ENCODE data around the gene KRTAP5-6.
A peak's percentile ranks its signal among the peaks of the same experiment; 100 is the strongest.
"Not testable (repeated sequence)": the region's sequence is repeated elsewhere in the genome, so short reads cannot be mapped to it uniquely, and the experiment has no call there.

The KRTAP5-6 gene

DNA sequence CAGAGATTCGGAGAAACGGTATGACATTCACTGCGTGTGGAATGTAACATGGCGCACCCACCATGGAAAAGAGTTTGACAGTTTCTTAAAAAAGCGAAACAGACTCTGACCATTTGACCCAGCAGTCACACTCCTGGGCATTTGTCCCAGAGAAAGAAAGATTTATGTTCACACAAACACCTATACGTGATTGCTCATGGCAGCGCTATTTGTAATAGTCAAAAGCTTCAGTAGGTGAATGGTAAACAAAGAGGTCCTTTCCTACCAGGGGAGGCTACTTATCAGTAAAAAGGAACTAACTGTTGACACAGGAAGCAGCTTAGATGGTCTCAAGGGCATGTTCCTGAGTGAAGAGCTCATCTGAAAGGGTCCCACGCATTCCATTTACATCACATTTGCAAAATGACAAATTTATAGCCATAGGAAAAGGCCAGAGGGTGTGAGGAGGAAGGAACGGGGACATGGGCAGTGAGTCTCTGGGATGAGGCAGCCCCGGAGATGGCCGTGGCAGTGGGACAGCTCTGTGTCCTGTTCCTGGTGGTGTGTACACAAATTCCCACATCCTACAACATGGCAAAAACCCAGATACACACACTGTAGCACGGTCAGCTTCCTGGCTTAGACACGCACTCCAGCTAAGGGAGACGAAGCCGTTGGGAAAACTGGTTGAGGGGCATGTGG, 14.6 kb upstream of the KRTAP5-6 start:
- Mint-ChIP-seq H3K4me1 (no peaks in the 10 kb centered on the region), H3K27ac (ENCODE audit: low read depth) (no peak overlapping the region), H3K9me3 (no peaks in the 10 kb centered on the region), H3K4me3 (no peak overlapping the region), H3K36me3 (ENCODE audit: insufficient read depth) (no peaks in the 10 kb centered on the region), H3K27me3 (peaks cover 30% of the 10 kb centered on the region)
- no peak for DNase-seq (ENCODE audit: low spot score in 2 of 2)
- ATAC-seq (replicated peaks; ENCODE audit: extremely low read depth, poor library complexity, severe bottlenecking): no peak

DNA sequence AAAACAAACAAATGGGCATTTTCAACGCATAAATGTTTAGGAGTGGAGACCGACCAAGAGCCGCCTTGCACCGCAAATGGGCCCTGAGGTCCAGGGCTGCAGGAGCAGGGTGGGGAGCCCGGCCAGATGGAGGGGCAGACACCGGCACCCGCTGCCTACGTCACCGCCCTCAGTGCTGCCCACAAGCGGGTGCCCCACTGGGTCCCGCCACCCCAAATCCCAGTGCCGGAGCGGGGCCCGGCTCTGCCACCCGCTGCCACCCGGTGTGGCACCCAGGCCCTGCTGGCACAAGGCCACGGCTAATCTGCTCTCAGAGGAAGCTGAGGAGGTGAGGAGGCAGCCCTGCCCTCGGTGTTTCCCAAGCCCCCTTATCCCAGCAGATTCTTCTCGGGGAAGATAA, 13.8 kb upstream of the KRTAP5-6 start:
- not testable (repeated sequence) for H3K36me3 Mint-ChIP-seq (ENCODE audit: insufficient read depth); DNase-seq (ENCODE audit: low spot score in 2 of 2); H3K27ac Mint-ChIP-seq (ENCODE audit: low read depth); H3K4me1 Mint-ChIP-seq; H3K9me3 Mint-ChIP-seq; H3K4me3 Mint-ChIP-seq; ATAC-seq (replicated peaks; ENCODE audit: extremely low read depth, poor library complexity, severe bottlenecking)
- peaks cover 30% of the 10 kb centered on the region for H3K27me3 Mint-ChIP-seq

DNA sequence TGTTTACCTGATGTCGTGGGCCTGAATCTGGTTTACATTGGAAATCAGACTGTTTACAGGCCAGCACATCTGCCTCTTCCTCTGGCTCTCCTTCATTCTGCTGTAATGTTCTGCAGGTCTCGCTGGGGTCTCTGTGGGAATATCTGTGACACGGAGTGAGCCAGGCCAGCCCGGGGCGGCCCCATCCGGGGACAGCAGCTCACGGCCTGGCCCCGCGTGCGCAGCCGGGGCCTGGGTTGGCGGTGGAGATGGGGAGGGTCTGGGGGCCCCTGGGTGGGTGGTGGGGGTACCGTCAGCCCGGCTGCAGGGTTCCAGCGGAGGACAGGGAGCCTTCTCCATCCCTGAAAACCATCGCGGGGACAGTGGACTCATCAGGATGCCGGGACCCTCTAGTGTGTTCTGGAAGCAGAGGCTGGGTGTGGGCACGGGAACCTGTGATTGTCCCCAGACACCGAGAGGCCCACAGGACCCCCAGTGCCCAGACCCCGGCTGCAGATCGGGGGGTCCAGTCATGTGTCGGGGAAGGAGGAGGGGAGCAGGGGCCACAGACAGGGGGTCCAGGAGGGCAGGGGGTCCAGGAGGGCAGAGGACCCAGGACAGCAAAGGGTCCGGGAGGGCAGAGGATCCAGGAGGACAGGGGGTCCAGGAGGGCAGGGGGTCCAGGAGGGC, 13.0 kb upstream of the KRTAP5-6 start:
- not testable (repeated sequence) for H3K27ac Mint-ChIP-seq (ENCODE audit: low read depth); H3K36me3 Mint-ChIP-seq (ENCODE audit: insufficient read depth); H3K4me3 Mint-ChIP-seq; H3K9me3 Mint-ChIP-seq; ATAC-seq (replicated peaks; ENCODE audit: extremely low read depth, poor library complexity, severe bottlenecking); DNase-seq (ENCODE audit: low spot score in 2 of 2); H3K4me1 Mint-ChIP-seq
- peaks cover 32% of the 10 kb centered on the region for H3K27me3 Mint-ChIP-seq

DNA sequence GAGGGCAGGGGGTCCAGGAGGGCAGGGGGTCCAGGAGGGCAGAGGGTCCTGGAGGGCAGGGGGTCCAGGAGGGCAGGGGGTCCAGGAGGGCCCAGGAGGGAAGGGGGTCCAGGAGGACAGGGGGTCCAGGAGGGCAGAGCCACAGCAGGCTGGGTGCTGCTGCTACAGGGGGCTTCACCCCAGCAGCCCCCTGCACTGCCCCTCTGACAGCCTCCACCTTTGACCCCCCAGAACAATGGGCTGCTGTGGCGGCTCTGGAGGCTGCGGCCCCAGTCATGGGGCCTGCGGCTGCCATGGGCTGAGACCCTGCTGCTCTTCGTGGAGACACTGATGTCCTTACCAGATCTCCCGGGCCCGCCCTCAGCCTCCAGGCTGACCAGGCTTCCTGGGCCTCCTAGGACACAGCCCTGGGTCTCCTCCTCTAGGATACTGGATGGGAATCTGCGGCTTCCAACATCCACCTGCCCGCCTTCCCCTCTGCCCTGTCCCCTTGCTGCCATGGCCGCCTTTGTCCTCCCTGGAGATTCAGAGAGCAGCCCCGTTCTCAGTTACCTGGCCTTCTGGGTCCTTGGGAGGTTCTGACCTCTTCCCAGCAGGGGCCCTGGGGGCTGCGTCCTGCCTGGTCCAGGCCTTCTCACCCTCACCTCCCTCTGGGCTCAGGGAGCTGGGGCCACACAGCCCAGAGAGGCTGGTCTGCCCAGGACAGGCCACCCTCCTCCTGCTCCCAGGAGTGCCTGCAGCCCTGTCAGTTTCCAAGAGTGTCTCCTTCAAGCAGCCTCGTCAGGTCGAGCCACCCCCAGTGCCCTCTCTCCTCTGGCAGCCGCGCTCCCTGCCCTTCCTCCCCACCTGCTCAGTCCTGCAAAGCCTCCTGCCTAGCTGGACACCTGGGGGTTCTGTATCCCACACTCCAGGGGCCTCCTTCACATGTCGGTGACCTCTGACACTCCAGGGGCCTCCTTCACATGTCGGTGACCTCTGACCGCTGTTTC, 11.8 kb upstream of the KRTAP5-6 start:
- not testable (repeated sequence) for DNase-seq (ENCODE audit: low spot score in 2 of 2); ATAC-seq (replicated peaks; ENCODE audit: extremely low read depth, poor library complexity, severe bottlenecking); H3K27ac Mint-ChIP-seq (ENCODE audit: low read depth); H3K9me3 Mint-ChIP-seq; H3K4me3 Mint-ChIP-seq; H3K36me3 Mint-ChIP-seq (ENCODE audit: insufficient read depth); H3K4me1 Mint-ChIP-seq
- peaks cover 43% of the 10 kb centered on the region for H3K27me3 Mint-ChIP-seq

GRCh38 chr11:1686220-1686619, 10.8 kb upstream of the KRTAP5-6 start:
- H3K4me3 Mint-ChIP-seq; ATAC-seq (replicated peaks; ENCODE audit: extremely low read depth, poor library complexity, severe bottlenecking); H3K9me3 Mint-ChIP-seq; H3K36me3 Mint-ChIP-seq (ENCODE audit: insufficient read depth); H3K4me1 Mint-ChIP-seq; DNase-seq (ENCODE audit: low spot score in 2 of 2); H3K27ac Mint-ChIP-seq (ENCODE audit: low read depth): not testable (repeated sequence)
- peaks cover 54% of the 10 kb centered on the region for H3K27me3 Mint-ChIP-seq

GRCh38 chr11:1688336-1688947, 8.6 kb upstream of the KRTAP5-6 start:
- H3K27me3 Mint-ChIP-seq: peaks cover 57% of the 10 kb centered on the region
- peak; percentile 22 for ATAC-seq (replicated peaks; ENCODE audit: extremely low read depth, poor library complexity, severe bottlenecking)
- H3K9me3 Mint-ChIP-seq; DNase-seq (ENCODE audit: low spot score in 2 of 2); H3K27ac Mint-ChIP-seq (ENCODE audit: low read depth); H3K36me3 Mint-ChIP-seq (ENCODE audit: insufficient read depth); H3K4me3 Mint-ChIP-seq; H3K4me1 Mint-ChIP-seq: not testable (repeated sequence)

- not testable (repeated sequence) for H3K36me3 Mint-ChIP-seq (ENCODE audit: insufficient read depth); ATAC-seq (replicated peaks; ENCODE audit: extremely low read depth, poor library complexity, severe bottlenecking); H3K4me3 Mint-ChIP-seq; DNase-seq (ENCODE audit: low spot score in 2 of 2); H3K9me3 Mint-ChIP-seq
- Mint-ChIP-seq H3K27me3 (peaks cover 57% of the 10 kb centered on the region), H3K27ac (ENCODE audit: low read depth) (peak overlapping the region; percentile 38), H3K4me1 (peaks cover 10% of the 10 kb centered on the region)
These were observed 7.5 kb upstream of the KRTAP5-6 start for GRCh38 chr11:1689250-1690166.

DNA sequence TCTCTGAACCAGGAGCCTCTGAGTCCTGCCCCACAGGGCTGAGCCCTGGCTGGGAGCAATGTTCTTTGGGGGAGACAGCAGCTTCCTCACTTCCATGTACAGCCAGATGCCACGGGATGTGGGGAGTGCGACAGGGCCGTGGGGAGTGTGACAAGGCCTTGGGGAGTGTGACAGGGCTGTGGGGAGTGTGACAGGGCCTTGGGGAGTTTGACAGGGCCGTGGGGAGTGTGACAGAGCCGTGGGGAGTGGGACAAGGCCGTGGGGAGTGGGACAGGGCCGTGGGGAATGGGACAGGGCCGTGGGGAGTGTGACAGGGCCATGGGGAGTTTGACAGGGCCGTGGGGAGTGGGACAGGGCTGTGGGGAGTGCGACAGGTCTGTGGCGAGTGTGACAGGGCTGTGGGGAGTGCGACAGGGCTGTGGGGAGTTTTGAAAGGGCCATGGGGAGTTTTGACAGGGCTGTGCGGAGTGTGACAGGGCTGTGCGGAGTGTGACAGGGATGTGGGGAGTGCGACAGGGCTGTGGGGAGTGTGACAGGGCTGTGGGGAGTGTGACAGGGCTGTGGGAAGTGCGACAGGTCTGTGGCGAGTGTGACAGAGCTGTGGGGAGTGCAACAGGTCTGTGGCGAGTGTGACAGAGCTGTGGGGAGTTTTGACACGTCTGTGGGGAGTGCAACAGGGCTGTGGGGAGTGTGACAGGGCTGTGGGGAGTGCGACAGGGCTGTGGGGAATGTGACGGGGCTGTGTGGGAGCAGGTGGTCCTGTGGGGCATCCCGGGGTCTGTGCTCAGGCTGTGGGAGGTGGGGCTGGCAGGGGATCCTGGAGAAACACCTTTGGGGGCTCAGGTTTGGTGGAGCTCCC, 6.6 kb upstream of the KRTAP5-6 start:
- Mint-ChIP-seq H3K27me3 (peaks cover 59% of the 10 kb centered on the region), H3K27ac (ENCODE audit: low read depth) (peak overlapping the region; percentile 38), H3K4me1 (peaks cover 10% of the 10 kb centered on the region), H3K9me3 (no peaks in the 10 kb centered on the region), H3K36me3 (ENCODE audit: insufficient read depth) (peaks cover 4% of the 10 kb centered on the region), H3K4me3 (no peak overlapping the region)
- DNase-seq (ENCODE audit: low spot score in 2 of 2) (no peak), ATAC-seq (replicated peaks; ENCODE audit: extremely low read depth, poor library complexity, severe bottlenecking) (no peak)

DNA sequence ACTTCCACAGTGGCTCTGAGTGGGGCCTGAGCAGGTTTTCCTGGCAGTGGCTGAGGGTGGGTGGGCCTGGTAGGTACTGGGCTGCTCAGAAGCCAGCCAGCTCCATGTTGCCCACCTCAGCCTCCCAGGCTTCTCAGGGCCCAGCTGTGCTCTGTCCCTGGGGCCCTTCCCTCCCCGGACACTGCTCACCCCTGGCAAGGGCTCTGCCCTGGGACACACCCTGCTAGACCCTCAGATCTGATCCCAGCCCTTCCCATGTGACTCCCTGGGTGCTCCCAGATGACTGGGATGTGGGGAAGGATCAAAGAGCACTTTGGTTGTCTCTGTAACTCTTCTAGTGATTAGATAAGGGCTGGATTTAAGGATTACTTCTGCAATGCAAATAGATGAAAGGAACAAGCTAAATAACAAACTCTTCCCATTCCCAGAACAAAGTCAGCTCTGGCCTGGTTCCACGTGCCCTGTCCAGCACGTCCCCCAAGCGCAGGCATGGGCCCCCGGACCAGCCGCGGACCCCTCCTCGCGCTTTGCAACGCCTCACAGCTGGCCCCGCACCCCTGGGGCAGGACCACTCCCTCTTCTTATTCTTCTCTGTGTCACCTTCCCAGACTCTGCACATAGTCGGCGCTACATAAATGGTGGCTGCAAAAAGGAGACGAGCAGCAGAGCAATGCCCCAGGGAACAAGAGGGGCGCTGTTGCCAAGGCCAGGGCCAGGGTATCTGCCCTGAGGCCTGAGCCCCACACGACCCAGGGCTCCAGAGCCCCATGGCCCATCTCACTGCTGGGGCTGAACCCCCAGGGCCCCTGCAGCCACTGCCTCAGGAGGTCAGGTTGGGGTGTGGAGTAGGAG, 5.7 kb upstream of the KRTAP5-6 start:
- no peak overlapping the region for H3K4me3 Mint-ChIP-seq
- H3K9me3 Mint-ChIP-seq: no peaks in the 10 kb centered on the region
- DNase-seq (ENCODE audit: low spot score in 2 of 2) (no peak), ATAC-seq (replicated peaks; ENCODE audit: extremely low read depth, poor library complexity, severe bottlenecking) (no peak)
- H3K27ac Mint-ChIP-seq (ENCODE audit: low read depth): no peak overlapping the region
- H3K27me3 Mint-ChIP-seq: peaks cover 63% of the 10 kb centered on the region
- H3K36me3 Mint-ChIP-seq (ENCODE audit: insufficient read depth): peaks cover 4% of the 10 kb centered on the region
- H3K4me1 Mint-ChIP-seq: peaks cover 10% of the 10 kb centered on the region

GRCh38 chr11:1691878-1692707, 4.9 kb upstream of the KRTAP5-6 start:
- H3K4me3 Mint-ChIP-seq: no peak overlapping the region
- peaks cover 63% of the 10 kb centered on the region for H3K27me3 Mint-ChIP-seq
- no peaks in the 10 kb centered on the region for H3K9me3 Mint-ChIP-seq
- peaks cover 4% of the 10 kb centered on the region for H3K36me3 Mint-ChIP-seq (ENCODE audit: insufficient read depth)
- peaks cover 10% of the 10 kb centered on the region for H3K4me1 Mint-ChIP-seq
- H3K27ac Mint-ChIP-seq (ENCODE audit: low read depth): no peak overlapping the region
- ATAC-seq (replicated peaks; ENCODE audit: extremely low read depth, poor library complexity, severe bottlenecking) (no peak), DNase-seq (ENCODE audit: low spot score in 2 of 2) (no peak)

All from central memory CD8-positive, alpha-beta T cell (primary cell).